PC-9 (cell line): Measurements from ENCODE around the gene RASSF4.

ENCODE experiments used
- CTCF ChIP-seq: fragments of 200-600 bp; sonication (generic); conservative IDR thresholded peaks from 2 replicates; pipeline ENCODE4 v1.6.1; 2017; ENCODE audit warnings: mixed run types, antibody characterized with exemption, mild to moderate bottlenecking, moderate library complexity
- EZH2 ChIP-seq: fragments of 200-600 bp; sonication (generic); IDR thresholded peaks from 2 replicates; pipeline ENCODE4 v1.8.0; 2017; ENCODE audit warnings: antibody characterized with exemption, low read depth

GRCh38 chr10:44949915-44950314 is 9.7 kb upstream of the RASSF4 start:
- TF ChIP-seq CTCF (no peak), EZH2 (no peak)
